ENCODE results near the gene RANGRF.

DNA sequence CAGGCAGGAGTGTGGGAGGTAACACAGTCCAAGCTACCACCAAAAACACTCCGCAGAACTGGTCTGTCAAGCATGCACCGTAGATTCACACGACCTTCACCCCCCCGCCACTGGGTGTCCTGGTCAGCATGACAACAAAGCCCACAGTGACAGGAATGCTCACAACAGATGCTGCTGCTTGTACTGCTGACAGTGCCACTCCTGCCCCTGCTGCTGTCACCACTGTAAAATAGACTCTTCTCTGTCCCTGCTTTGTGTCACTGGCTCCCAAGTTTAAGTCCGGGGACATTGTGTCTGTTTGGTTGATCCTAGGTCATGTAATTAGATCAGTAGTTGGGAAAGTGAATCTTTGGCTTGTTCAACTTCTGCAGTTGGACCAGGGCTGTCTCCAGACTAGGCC lies 44.2 kb downstream of the RANGRF start:
- TF ChIP-seq, protein P1, sequence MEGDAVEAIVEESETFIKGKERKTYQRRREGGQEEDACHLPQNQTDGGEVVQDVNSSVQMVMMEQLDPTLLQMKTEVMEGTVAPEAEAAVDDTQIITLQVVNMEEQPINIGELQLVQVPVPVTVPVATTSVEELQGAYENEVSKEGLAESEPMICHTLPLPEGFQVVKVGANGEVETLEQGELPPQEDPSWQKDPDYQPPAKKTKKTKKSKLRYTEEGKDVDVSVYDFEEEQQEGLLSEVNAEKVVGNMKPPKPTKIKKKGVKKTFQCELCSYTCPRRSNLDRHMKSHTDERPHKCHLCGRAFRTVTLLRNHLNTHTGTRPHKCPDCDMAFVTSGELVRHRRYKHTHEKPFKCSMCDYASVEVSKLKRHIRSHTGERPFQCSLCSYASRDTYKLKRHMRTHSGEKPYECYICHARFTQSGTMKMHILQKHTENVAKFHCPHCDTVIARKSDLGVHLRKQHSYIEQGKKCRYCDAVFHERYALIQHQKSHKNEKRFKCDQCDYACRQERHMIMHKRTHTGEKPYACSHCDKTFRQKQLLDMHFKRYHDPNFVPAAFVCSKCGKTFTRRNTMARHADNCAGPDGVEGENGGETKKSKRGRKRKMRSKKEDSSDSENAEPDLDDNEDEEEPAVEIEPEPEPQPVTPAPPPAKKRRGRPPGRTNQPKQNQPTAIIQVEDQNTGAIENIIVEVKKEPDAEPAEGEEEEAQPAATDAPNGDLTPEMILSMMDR (IDR thresholded peaks at IDR 0.05): no peak
- TF ChIP-seq, protein P2, sequence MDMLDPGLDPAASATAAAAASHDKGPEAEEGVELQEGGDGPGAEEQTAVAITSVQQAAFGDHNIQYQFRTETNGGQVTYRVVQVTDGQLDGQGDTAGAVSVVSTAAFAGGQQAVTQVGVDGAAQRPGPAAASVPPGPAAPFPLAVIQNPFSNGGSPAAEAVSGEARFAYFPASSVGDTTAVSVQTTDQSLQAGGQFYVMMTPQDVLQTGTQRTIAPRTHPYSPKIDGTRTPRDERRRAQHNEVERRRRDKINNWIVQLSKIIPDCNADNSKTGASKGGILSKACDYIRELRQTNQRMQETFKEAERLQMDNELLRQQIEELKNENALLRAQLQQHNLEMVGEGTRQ (IDR thresholded peaks at IDR 0.05; ENCODE audit: borderline replicate concordance, low read depth, low read length): no peak
- TF ChIP-seq YY1 (IDR thresholded peaks at IDR 0.05; ENCODE audit: low read depth): no peak
- TF ChIP-seq, protein P3, sequence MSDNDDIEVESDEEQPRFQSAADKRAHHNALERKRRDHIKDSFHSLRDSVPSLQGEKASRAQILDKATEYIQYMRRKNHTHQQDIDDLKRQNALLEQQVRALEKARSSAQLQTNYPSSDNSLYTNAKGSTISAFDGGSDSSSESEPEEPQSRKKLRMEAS (IDR thresholded peaks at IDR 0.05; ENCODE audit: low read depth): no peak
- TF ChIP-seq MEF2A (IDR thresholded peaks at IDR 0.05; ENCODE audit: borderline replicate concordance, low read depth): no peak
- no peak for TF ChIP-seq SIN3A (IDR thresholded peaks at IDR 0.05; ENCODE audit: borderline replicate concordance, low read depth, low read length)
- no peak for TF ChIP-seq RXRA (IDR thresholded peaks at IDR 0.05; ENCODE audit: borderline replicate concordance, low read depth)

Measured in SK-N-SH (cell line).